Aorta (tissue), 5 donors: ENCODE results near the gene ANO7. TPM values are rescaled to one million over a fixed set of nuclear protein-coding genes. Genes with fewer than 3 reads are reported as not detected.

ENCODE experiments used
- ATAC-seq: fragments of 200-7000 bp; cut with Tn5 transposase; one replicate; pipeline ENCODE4 v1.9.1; 2022; ENCODE audit warnings: moderate library complexity; ENCODE audit not compliant: low FRiP score
- DNase-seq, 2 donors: peaks; one replicate each; pipeline ENCODE4 v3.0.0-alpha.2; 2020
- H3K27ac ChIP-seq, 2 donors: one replicate each; pipeline ENCODE4 v1.5.1; 2013; ENCODE audit warnings: low read length in 2 of 2, mild to moderate bottlenecking in 2 of 2, moderate library complexity in 2 of 2, control low read depth in 1 of 2, inconsistent platforms in 1 of 2, low read depth in 1 of 2
- H3K27me3 ChIP-seq, 2 donors: one replicate each; pipeline ENCODE4 v1.6.1; 2013; ENCODE audit warnings: control low read depth in 1 of 2, low read length in 1 of 2, mild to moderate bottlenecking in 1 of 2, moderate library complexity in 1 of 2; ENCODE audit not compliant: insufficient read depth in 2 of 2, control insufficient read depth in 1 of 2
- H3K36me3 ChIP-seq, 2 donors: one replicate each; pipeline ENCODE4 v1.6.1; 2013; ENCODE audit warnings: control low read depth in 1 of 2, low read length in 1 of 2, mild to moderate bottlenecking in 1 of 2; ENCODE audit not compliant: insufficient read depth in 2 of 2, control insufficient read depth in 1 of 2
- H3K4me1 ChIP-seq, 2 donors: one replicate each; pipeline ENCODE4 v1.6.1; 2013; ENCODE audit warnings: low read length in 2 of 2, control low read depth in 1 of 2, mild to moderate bottlenecking in 1 of 2, moderate library complexity in 1 of 2; ENCODE audit not compliant: insufficient read depth in 2 of 2, control insufficient read depth in 1 of 2
- H3K4me3 ChIP-seq, 2 donors: one replicate each; pipeline ENCODE4 v1.5.1; 2013; ENCODE audit warnings: low read length in 2 of 2, control low read depth in 1 of 2, mild to moderate bottlenecking in 1 of 2
- H3K9me3 ChIP-seq: one replicate; pipeline ENCODE4 v1.6.1; 2013; ENCODE audit warnings: mild to moderate bottlenecking, low read length; ENCODE audit not compliant: control insufficient read depth
- WGBS, 2 donors: extraction: QIAGEN DNeasy Blood & Tissue Kit; methylation state at CpG; one replicate each; pipeline ENCODE4 v1.1.7; 2013; 5-methylcytosine and 5-hydroxymethylcytosine counted together
- intact Hi-C, 2 donors: fragments of 100-400 bp; cut with DNase I; formaldehyde crosslinking; loops; one replicate each; pipeline versions ENCODE4 v1.14.2 to v1.15.0; 2022
- polyA plus RNA-seq, 2 donors: library from polyadenylated mRNA; stranded (reverse); fragments of 200-250 nt; gene quantifications; one replicate each; pipeline ENCODE4 v1.2.3, GENCODE V29; 2013
- total RNA-seq, 2 donors: library from RNA; stranded (reverse); fragmentation: NEBNext Ultra II Directional; extraction: Animal tissue kit (Norgen Biotek cat#: 25700); gene quantifications; one replicate each; pipeline ENCODE4 v1.2.1, GENCODE V29; 2021
- donor health status: healthy with polysubstance abuse.
- donor health status: Bipolar disorder and iron deficiency.
- donor health status: DM: no; HTN: no; CAD: no.
- donor health status: DM: no; HTN: no; CAD: no.
- donor health status: DM: yes; HTN: yes; CAD: no.

The ANO7 gene
- total and polyA plus RNA-seq, 4 donors = 1.2 to 5.4 (median 2.9) TPM; not detected in 1

- Histone ChIP-seq H3K36me3 (peaks cover 17 to 39% of the 10 kb centered on the region in 2 donors), H3K9me3 (no peaks in the 10 kb centered on the region), H3K27ac (no peak overlapping the region), H3K27me3 (no peaks in the 10 kb centered on the region), H3K4me3 (no peak overlapping the region), H3K4me1 (no peaks in the 10 kb centered on the region)
- peak in 1 of 2 donors; percentile 68 for DNase-seq
- no peak for ATAC-seq
- WGBS, 2 donors = 87 to 88% methylated on average over 12 of the region's 12 CpGs
- intact Hi-C loops = no loop called here
Observed at GRCh38 chr2:241237949-241238371, 49.5 kb downstream of the ANO7 start.

- H3K4me3 ChIP-seq = no peak overlapping the region
- H3K4me1 ChIP-seq = no peaks in the 10 kb centered on the region
- DNase-seq = no peak
- H3K27me3 ChIP-seq = no peaks in the 10 kb centered on the region
- H3K36me3 ChIP-seq = peaks cover 17 to 41% of the 10 kb centered on the region in 2 donors
- no peaks in the 10 kb centered on the region for H3K9me3 ChIP-seq
- WGBS, 2 donors = 79 to 85% methylated on average over 5 of the region's 5 CpGs
- no peak for ATAC-seq
- H3K27ac ChIP-seq = no peak overlapping the region
- intact Hi-C loops = no loop called here
Observed at GRCh38 chr2:241238693-241239198, 50.3 kb downstream of the ANO7 start.

- no peak overlapping the region for H3K4me3 ChIP-seq
- 89 to 90% methylated on average over 28 of the region's 28 CpGs for WGBS, 2 donors
- no peak for ATAC-seq
Observed at GRCh38 chr2:241239552-241240202, 51.2 kb downstream of the ANO7 start.

GRCh38 chr2:241240320-241241004 is 52.0 kb downstream of the ANO7 start:
- 87 to 89% methylated on average over 21 of the region's 21 CpGs for WGBS, 2 donors
- intact Hi-C loops = no loop called here
- ATAC-seq = no peak

More at GRCh38 chr2:241239552-241240202, 51.2 kb downstream of the ANO7 start:
- DNase-seq = peak in 1 of 2 donors; percentile 64
- Histone ChIP-seq H3K4me1 (no peaks in the 10 kb centered on the region), H3K27me3 (no peaks in the 10 kb centered on the region), H3K9me3 (no peaks in the 10 kb centered on the region), H3K36me3 (peaks cover 17 to 39% of the 10 kb centered on the region in 2 donors), H3K27ac (no peak overlapping the region)
- intact Hi-C loops = no loop called here

GRCh38 chr2:241241669-241242068 is 53.2 kb downstream of the ANO7 start:
- no peak overlapping the region for H3K27ac ChIP-seq
- intact Hi-C loops = no loop called here

More at GRCh38 chr2:241240320-241241004, 52.0 kb downstream of the ANO7 start:
- no peaks in the 10 kb centered on the region for H3K4me1 ChIP-seq
- H3K4me3 ChIP-seq = no peak overlapping the region
- no peak overlapping the region for H3K27ac ChIP-seq
- no peaks in the 10 kb centered on the region for H3K27me3 ChIP-seq
- H3K9me3 ChIP-seq = no peaks in the 10 kb centered on the region
- H3K36me3 ChIP-seq = peaks cover 17 to 32% of the 10 kb centered on the region in 2 donors
- peak in 1 of 2 donors; percentile 53 for DNase-seq

GRCh38 chr2:241242306-241242705 is 53.8 kb downstream of the ANO7 start:
- Histone ChIP-seq H3K4me1 (no peaks in the 10 kb centered on the region), H3K4me3 (no peak overlapping the region), H3K27ac (no peak overlapping the region), H3K36me3 (peaks cover 17 to 32% of the 10 kb centered on the region in 2 donors), H3K27me3 (no peaks in the 10 kb centered on the region), H3K9me3 (no peaks in the 10 kb centered on the region)
- DNase-seq (no peak), ATAC-seq (no peak)
- 75 to 81% methylated on average over 14 of the region's 14 CpGs for WGBS, 2 donors
- intact Hi-C loops = no loop called here

More at GRCh38 chr2:241241669-241242068, 53.2 kb downstream of the ANO7 start:
- DNase-seq (no peak), ATAC-seq (no peak)
- Histone ChIP-seq H3K36me3 (peaks cover 17 to 31% of the 10 kb centered on the region in 2 donors), H3K4me3 (no peak overlapping the region), H3K27me3 (no peaks in the 10 kb centered on the region), H3K9me3 (no peaks in the 10 kb centered on the region), H3K4me1 (no peaks in the 10 kb centered on the region)
- WGBS, 2 donors = 85 to 90% methylated on average over 4 of the region's 4 CpGs

- no peak overlapping the region for H3K4me3 ChIP-seq
- H3K9me3 ChIP-seq = no peaks in the 10 kb centered on the region
- WGBS, 2 donors = 89 to 92% methylated on average over 6 of the region's 6 CpGs
- intact Hi-C loops = no loop called here
- no peak overlapping the region for H3K27ac ChIP-seq
- DNase-seq = no peak
- H3K36me3 ChIP-seq = peaks cover 5 to 42% of the 10 kb centered on the region in 2 donors
- ATAC-seq = no peak
- H3K27me3 ChIP-seq = no peaks in the 10 kb centered on the region
- no peaks in the 10 kb centered on the region for H3K4me1 ChIP-seq
Observed at GRCh38 chr2:241244368-241244767, 55.9 kb downstream of the ANO7 start.

- no peaks in the 10 kb centered on the region for H3K4me1 ChIP-seq
- no peak overlapping the region for H3K4me3 ChIP-seq
- DNase-seq (no peak), ATAC-seq (no peak)
- 96 to 97% methylated on average over 11 of the region's 11 CpGs for WGBS, 2 donors
- H3K9me3 ChIP-seq = no peaks in the 10 kb centered on the region
- no peaks in the 10 kb centered on the region for H3K27me3 ChIP-seq
- H3K27ac ChIP-seq = no peak overlapping the region
- intact Hi-C loops = no loop called here
- peaks cover 3 to 47% of the 10 kb centered on the region in 2 donors for H3K36me3 ChIP-seq
Observed at GRCh38 chr2:241248289-241248688, 59.8 kb downstream of the ANO7 start.
